ENCODE results near the gene USP40.

DNA sequence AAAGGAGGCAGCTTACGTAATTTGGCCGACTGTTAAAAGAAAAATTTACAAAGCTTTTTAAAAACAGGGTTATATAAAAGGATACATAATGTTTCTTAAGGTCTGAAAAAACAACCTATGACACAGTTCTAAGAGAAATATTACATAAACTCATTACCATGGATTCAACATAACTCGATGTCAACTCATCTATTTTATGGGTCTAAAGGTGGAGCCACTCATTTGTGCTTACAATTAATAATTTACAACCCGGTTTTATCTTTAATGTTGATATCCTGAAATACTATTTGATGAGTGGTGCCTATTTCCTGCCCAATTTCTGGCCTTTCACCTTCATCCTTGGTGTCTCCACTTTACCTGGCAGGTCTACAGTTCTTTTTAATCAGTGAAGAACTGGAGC is 15.1 kb downstream of the USP40 start:
- no peak for TF ChIP-seq JAZF1 (CRISPR knock-in tag; IDR thresholded peaks at IDR 0.05)
- no peak for TF ChIP-seq GABPB1 (CRISPR knock-in tag; IDR thresholded peaks at IDR 0.05)
- no peak for TF ChIP-seq FOXJ3 (CRISPR knock-in tag; IDR thresholded peaks at IDR 0.05; ENCODE audit: borderline replicate concordance)
- no peak for TF ChIP-seq JUN (CRISPR knock-in tag; IDR thresholded peaks at IDR 0.05)
- TF ChIP-seq, protein P1, sequence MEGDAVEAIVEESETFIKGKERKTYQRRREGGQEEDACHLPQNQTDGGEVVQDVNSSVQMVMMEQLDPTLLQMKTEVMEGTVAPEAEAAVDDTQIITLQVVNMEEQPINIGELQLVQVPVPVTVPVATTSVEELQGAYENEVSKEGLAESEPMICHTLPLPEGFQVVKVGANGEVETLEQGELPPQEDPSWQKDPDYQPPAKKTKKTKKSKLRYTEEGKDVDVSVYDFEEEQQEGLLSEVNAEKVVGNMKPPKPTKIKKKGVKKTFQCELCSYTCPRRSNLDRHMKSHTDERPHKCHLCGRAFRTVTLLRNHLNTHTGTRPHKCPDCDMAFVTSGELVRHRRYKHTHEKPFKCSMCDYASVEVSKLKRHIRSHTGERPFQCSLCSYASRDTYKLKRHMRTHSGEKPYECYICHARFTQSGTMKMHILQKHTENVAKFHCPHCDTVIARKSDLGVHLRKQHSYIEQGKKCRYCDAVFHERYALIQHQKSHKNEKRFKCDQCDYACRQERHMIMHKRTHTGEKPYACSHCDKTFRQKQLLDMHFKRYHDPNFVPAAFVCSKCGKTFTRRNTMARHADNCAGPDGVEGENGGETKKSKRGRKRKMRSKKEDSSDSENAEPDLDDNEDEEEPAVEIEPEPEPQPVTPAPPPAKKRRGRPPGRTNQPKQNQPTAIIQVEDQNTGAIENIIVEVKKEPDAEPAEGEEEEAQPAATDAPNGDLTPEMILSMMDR (IDR thresholded peaks at IDR 0.05) = no peak
- TF ChIP-seq CBFB (CRISPR knock-in tag; IDR thresholded peaks at IDR 0.05; ENCODE audit: low read depth) = no peak
- TF ChIP-seq ZNF416 (CRISPR knock-in tag; IDR thresholded peaks at IDR 0.05) = no peak
- TF ChIP-seq ESRRA (CRISPR knock-in tag; IDR thresholded peaks at IDR 0.05; ENCODE audit: borderline replicate concordance) = no peak
- TF ChIP-seq, protein P2, sequence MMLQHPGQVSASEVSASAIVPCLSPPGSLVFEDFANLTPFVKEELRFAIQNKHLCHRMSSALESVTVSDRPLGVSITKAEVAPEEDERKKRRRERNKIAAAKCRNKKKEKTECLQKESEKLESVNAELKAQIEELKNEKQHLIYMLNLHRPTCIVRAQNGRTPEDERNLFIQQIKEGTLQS (CRISPR knock-in tag; conservative IDR thresholded peaks at IDR 0.05) = no peak
